Neural progenitor cell (in vitro differentiated cells): Measurements from ENCODE around the gene GABRB2.

ENCODE experiments used
- CTCF ChIP-seq: fragments of 200-600 bp; sonication (generic); IDR thresholded peaks from 2 replicates; pipeline ENCODE4 v1.5.1; 2017; ENCODE audit warnings: antibody characterized with exemption, mild to moderate bottlenecking
- EZH2 ChIP-seq: fragments of 200-600 bp; sonication (generic); IDR thresholded peaks from 2 replicates; pipeline ENCODE4 v1.6.1; 2017; ENCODE audit warnings: antibody characterized with exemption, mild to moderate bottlenecking, moderate library complexity
- EZH2phosphoT487 ChIP-seq: fragments of 200-600 bp; sonication (generic); IDR thresholded peaks from 2 replicates; pipeline ENCODE4 v1.6.1; 2017; ENCODE audit warnings: antibody characterized with exemption

- TF ChIP-seq CTCF, result no peak
- no peak for TF ChIP-seq EZH2
- TF ChIP-seq EZH2phosphoT487, result no peak
Measured at GRCh38 chr5:161585798-161586197, 39.3 kb upstream of the GABRB2 start.
